PC-3 (cell line): Measurements from ENCODE around the gene ZER1.

Source experiments
- EZH2 ChIP-seq: fragments of 300-600 bp; sonication (generic); IDR thresholded peaks from one replicate; pipeline ENCODE4 v1.6.1; 2017; ENCODE audit warnings: antibody characterized with exemption, mild to moderate bottlenecking, low read length; ENCODE audit not compliant: unreplicated experiment
- EZH2phosphoT487 ChIP-seq: fragments of 300-600 bp; sonication (generic); IDR thresholded peaks from 2 replicates; pipeline ENCODE4 v1.6.1; 2018; ENCODE audit warnings: mild to moderate bottlenecking, antibody characterized with exemption, low read length, borderline replicate concordance
- TF ChIP-seq, protein P1 (sequence below): fragments of 300-600 bp; sonication (generic); conservative IDR thresholded peaks from 2 replicates; pipeline ENCODE4 v1.5.1; 2017; ENCODE audit warnings: antibody characterized with exemption, low read depth, mild to moderate bottlenecking, low read length

GRCh38 chr9:128800061-128800460 is 28.3 kb upstream of the ZER1 start:
- TF ChIP-seq EZH2phosphoT487: no peak
- TF ChIP-seq, protein P1, sequence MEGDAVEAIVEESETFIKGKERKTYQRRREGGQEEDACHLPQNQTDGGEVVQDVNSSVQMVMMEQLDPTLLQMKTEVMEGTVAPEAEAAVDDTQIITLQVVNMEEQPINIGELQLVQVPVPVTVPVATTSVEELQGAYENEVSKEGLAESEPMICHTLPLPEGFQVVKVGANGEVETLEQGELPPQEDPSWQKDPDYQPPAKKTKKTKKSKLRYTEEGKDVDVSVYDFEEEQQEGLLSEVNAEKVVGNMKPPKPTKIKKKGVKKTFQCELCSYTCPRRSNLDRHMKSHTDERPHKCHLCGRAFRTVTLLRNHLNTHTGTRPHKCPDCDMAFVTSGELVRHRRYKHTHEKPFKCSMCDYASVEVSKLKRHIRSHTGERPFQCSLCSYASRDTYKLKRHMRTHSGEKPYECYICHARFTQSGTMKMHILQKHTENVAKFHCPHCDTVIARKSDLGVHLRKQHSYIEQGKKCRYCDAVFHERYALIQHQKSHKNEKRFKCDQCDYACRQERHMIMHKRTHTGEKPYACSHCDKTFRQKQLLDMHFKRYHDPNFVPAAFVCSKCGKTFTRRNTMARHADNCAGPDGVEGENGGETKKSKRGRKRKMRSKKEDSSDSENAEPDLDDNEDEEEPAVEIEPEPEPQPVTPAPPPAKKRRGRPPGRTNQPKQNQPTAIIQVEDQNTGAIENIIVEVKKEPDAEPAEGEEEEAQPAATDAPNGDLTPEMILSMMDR: no peak
- TF ChIP-seq EZH2: no peak
